IPS DF 19.7 (cell line): ENCODE results near the gene KHK.

Experiments used
- DNase-seq: peaks from one replicate; pipeline ENCODE4 v3.0.0-alpha.2; 2013; ENCODE audit warnings: low read depth, low spot score

Gene KHK

DNA sequence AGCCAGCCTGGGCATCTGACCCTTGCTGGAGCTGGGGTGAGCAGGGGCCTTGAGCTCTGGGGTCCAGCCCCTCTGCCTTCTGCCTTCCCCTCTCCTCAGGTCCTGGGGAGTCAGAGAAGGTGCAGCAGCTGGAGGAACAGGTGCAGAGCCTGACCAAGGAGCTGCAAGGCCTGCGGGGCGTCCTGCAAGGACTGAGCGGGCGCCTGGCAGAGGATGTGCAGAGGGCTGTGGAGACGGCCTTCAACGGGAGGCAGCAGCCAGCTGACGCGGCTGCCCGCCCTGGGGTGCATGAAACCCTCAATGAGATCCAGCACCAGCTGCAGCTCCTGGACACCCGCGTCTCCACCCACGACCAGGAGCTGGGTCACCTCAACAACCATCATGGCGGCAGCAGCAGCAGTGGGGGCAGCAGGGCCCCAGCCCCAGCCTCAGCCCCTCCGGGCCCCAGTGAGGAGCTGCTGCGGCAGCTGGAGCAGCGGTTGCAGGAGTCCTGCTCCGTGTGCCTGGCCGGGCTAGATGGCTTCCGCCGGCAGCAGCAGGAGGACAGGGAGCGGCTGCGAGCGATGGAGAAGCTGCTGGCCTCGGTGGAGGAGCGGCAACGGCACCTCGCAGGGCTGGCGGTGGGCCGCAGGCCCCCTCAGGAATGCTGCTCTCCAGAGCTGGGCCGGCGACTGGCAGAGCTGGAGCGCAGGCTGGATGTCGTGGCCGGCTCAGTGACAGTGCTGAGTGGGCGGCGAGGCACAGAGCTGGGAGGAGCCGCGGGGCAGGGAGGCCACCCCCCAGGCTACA lies 4.4 kb upstream of the KHK start:
- no peak for DNase-seq

DNA sequence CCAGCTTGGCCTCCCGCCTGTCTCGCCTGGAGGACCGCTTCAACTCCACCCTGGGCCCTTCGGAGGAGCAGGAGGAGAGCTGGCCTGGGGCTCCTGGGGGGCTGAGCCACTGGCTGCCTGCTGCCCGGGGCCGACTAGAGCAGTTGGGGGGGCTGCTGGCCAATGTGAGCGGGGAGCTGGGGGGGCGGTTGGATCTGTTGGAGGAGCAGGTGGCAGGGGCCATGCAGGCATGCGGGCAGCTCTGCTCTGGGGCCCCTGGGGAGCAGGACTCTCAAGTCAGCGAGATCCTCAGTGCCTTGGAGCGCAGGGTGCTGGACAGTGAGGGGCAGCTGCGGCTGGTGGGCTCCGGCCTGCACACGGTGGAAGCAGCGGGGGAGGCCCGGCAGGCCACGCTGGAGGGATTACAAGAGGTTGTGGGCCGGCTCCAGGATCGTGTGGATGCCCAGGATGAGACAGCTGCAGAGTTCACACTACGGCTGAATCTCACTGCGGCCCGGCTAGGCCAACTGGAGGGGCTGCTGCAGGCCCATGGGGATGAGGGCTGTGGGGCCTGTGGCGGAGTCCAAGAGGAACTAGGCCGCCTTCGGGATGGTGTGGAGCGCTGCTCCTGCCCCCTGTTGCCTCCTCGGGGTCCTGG lies 3.7 kb upstream of the KHK start:
- DNase-seq, result no peak

GRCh38 chr2:27083410-27084296 lies 2.9 kb upstream of the KHK start:
- DNase-seq, result no peak

DNA sequence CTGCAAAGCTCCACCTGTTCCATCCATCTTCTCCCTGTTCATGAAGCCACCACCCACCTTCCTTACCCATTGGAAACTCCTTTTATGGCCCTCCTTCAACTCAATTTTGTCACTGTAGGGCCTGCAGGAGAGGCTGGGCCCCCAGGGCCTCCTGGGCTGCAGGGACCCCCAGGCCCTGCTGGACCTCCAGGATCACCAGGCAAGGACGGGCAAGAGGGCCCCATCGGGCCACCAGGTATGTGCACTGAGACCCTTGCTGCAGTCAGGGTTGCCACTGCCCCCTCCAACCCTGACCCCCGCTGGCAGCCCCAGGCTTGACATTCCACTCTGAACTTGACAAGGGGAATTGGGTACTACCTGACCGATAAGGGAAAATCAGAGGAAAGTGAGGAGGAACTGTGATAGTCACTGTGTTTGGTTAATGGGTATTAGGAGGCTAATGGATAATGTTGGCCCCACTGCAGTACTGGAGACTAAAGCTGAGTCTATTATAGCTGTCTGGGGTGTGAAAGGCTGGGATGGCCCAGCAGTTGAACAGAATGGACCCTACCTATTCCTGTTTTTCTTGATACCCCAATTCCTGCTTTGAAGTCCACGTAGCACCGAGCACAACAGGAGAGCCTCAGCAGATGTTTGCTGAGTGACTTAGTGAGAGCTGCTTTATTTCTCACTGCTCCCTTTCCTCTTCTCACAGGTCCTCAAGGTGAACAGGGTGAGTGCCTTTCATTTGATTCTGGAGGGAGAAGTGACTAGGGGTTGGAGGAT lies 2.1 kb upstream of the KHK start:
- DNase-seq, result no peak

DNA sequence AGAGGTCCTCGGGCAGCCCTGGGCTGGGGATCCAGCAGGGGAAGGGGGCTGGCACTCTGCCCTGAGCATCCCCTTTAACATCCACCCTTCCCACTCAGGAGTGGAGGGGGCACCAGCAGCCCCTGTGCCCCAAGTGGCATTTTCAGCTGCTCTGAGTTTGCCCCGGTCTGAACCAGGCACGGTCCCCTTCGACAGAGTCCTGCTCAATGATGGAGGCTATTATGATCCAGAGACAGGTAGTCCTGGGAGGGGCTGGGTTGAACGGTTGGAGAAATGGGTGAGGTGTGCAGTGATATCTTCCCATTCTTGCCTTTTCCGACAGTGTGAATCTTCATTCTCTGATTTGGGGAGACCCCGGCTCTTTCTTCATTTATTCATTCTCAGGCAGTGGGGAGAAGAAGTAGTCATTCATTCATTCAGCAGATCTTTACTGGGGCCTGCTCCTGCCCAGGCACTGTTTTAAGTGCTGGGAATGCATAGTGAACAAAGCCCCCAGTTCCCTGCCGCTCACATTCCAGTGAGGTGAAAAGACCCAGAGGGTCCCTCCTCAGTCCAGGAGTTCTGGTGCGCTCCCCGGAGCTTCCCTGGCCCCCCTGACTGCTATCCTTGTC lies 1.4 kb upstream of the KHK start:
- no peak for DNase-seq

DNA sequence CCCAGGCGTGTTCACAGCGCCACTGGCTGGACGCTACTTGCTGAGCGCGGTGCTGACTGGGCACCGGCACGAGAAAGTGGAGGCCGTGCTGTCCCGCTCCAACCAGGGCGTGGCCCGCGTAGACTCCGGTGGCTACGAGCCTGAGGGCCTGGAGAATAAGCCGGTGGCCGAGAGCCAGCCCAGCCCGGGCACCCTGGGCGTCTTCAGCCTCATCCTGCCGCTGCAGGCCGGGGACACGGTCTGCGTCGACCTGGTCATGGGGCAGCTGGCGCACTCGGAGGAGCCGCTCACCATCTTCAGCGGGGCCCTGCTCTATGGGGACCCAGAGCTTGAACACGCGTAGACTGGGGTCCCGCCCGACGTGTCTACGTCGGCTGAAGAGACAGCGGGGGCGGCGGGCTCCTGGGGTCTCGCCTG lies 891 bp upstream of the KHK start:
- no peak for DNase-seq

GRCh38 chr2:27086090-27086723 lies 365 bp upstream of the KHK start:
- DNase-seq, result no peak

GRCh38 chr2:27087823-27088410 lies 1.3 kb downstream of the KHK start:
- no peak for DNase-seq

GRCh38 chr2:27088634-27089033 lies 2.1 kb downstream of the KHK start:
- no peak for DNase-seq

- DNase-seq, result no peak
Observed at GRCh38 chr2:27089111-27089954, 2.8 kb downstream of the KHK start.

DNA sequence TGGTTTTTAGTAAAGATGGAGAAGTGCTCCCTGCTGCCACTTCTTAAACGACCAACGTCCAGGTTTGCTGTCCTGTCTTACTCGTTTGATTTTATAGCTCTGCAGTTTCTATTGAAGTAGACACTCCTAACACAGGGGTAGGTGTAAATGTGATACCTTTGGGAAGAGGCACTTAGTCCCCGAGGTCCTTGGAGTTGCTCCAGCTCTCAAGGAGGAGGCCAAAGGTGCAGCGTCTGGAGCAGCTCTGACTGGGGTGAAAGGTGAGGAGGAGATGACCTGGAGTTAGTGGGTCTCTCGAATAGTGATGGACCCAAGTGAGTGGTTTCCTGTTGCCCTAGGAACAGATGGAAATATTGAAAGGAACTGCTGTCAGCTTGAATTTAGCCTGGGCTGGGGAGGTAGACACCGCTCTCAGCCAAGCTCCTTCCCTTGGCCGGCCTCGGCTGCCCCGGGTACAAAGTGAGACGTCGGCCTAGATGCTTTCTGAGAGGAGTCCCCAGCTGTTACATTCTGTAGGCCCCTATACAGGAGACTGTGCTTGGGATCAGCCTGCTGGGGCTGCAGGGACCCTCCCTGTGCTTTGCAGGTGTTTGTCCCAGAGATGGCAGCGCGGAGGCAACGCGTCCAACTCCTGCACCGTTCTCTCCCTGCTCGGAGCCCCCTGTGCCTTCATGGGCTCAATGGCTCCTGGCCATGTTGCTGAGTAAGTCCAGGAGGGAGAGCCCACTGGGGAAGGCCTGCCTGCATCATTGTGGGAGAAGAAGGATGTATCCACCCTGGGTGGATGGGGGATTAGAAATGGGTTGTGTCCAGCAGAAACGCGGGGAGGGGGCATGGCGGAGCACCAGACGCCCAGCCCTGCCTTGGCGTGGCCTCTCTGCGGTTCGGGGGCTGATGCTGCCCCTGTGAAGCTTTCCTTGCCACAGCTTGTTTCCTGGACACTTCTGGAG lies 5.4 kb downstream of the KHK start:
- no peak for DNase-seq

DNA sequence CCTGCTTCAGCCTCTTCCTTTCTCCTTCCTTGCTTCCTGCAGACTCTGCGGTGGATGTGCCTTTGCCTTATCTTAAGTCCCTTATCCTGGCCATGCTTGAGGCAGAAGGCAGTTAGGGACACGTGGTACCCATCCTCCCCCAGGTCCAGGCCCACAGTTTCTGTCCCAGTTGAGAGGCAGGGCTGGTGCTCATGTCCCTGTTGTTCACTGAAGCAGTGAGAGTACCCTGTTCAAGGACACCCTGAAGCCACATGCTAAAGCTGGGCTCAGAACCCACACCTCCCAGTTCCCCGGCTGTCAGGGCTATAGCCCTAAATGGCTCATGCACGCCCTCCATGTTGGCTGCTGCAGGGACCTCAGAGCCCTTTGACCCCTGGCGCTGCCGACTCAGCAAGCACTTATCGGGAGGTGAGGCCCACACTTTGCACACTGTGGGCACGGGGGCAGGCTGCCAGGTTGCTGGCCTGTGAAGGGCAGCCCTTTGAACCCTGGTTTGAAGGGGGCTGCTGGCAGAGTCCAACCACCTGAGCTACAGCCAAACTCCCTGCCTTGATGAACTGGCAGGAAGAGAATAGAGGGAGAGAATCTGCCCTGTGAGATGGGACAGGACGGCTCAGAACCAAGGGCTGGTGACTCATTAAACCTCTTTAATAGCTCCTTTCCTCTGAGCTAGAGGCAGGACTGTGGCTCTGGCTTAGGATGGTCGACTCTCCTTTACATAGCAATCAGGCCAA lies 6.3 kb downstream of the KHK start:
- no peak for DNase-seq

- no peak for DNase-seq
Observed at GRCh38 chr2:27093430-27094352, 7.1 kb downstream of the KHK start.

DNA sequence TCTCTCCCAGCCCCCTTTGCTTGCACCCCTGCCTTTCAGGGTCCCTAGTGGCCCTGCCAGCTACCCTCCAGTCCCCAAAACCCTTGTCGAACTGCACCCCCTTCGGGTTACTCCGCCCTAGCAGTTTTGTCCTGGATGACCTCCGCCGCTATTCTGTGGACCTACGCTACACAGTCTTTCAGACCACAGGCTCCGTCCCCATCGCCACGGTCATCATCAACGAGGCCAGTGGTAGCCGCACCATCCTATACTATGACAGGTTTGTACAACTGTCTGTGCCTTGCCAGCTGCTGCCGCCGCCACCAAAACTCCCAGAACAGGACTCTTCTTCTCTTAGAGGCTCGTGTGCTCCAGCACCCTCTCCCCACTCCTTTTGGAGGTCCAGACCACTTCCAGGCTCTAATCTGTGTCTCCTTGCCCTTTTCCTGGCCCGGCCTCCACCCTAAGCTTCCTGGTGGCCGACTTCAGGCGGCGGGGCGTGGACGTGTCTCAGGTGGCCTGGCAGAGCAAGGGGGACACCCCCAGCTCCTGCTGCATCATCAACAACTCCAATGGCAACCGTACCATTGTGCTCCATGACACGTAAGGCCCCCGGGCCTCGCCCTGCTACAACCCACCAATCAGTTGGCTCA lies 7.9 kb downstream of the KHK start:
- no peak for DNase-seq

DNA sequence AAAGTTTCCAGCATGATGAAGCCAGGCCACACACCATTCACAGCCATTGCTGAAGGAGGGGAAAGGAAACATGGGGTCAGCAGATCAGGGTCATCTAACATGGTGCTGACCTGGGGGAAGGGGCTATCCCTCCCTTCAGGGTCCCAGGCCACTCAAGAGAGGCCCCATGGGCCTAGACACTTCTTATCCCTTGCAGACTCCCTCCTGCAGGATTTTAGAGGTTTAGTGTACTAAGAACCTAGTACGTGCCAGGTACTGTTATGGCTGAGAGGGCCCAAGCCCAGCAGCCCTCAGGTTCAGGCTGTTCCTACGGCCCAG lies 8.8 kb downstream of the KHK start:
- no peak for DNase-seq
